ENCODE measurements around the gene PPP1R1B.
A peak's percentile ranks its signal among the peaks of the same experiment; 100 is the strongest.

Gene PPP1R1B

DNA sequence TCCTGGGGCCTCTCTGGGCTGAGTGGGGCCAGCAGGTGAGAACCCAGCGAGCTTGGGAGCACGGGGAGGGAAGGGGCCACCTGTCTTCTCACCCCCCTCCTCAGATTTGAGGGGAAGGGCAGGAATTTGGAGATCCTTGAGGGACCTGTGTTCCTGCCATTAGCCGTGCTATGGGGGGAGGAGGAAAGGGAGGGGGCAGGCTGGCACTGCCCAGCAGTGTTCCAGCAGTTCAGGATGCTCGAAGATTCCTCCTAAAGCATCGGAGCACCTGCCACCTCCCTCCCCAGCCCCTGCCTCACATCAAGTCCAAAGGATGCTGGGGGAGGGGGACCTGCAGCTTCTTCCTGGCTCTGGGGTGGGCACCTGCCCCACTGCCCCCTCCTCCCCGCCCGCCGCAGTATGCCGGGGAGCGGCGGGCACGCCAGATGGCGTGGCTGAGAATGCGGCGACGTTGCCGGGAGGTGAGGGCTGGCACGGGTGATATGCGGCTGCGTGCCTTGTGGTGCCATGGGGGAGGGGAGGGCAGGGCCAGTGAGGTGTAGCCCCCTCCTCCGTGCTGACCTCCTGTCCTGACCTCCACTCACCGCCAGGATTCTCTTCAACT, 14.4 kb upstream of the PPP1R1B start:
- Histone ChIP-seq H3K27me3 (ENCODE audit: control insufficient read depth, insufficient read depth, low read length) (peaks cover 50% of the 10 kb centered on the region), H3K9ac (ENCODE audit: low read length) (no peak overlapping the region), H3K4me1 (ENCODE audit: control insufficient read depth, insufficient read depth, low read length) (no peaks in the 10 kb centered on the region)

DNA sequence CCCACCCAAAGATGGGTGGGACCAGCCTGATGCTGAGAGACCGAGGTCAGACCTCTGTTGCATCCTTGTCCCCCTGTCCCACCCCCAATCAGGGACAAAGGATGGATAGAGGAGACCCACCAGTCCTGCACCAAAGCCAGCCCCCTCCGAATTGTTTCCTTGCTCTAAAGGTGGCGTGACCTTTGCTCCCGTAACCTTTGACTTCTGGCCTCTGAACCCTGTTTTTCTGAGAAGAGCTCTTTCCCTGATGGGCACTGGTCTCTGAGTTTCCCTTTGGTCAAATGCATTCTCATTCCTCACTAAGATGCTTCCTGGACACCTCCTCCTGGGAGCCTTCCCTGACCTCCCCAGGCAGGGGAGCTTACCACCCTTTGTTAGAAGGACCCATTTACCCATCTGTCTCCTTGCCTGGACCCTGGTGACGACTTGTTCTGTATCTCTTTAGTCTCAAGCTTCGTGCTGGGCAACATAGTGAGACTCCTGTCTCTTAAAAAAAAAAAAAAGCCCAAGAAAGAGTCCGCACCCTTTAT, 13.8 kb upstream of the PPP1R1B start:
- Histone ChIP-seq H3K4me1 (ENCODE audit: control insufficient read depth, insufficient read depth, low read length) (no peaks in the 10 kb centered on the region), H3K4me3 (ENCODE audit: low read length) (no peak overlapping the region), H3K9me3 (ENCODE audit: control insufficient read depth, low read length) (no peaks in the 10 kb centered on the region), H3K9ac (ENCODE audit: low read length) (no peak overlapping the region), H3K27me3 (ENCODE audit: control insufficient read depth, insufficient read depth, low read length) (peaks cover 43% of the 10 kb centered on the region), H3K36me3 (ENCODE audit: control insufficient read depth, insufficient read depth, low read length) (no peaks in the 10 kb centered on the region)

More for the DNA sequence above, 14.4 kb upstream of the PPP1R1B start:
- H3K9me3 ChIP-seq (ENCODE audit: control insufficient read depth, low read length) = no peaks in the 10 kb centered on the region
- H3K36me3 ChIP-seq (ENCODE audit: control insufficient read depth, insufficient read depth, low read length) = no peaks in the 10 kb centered on the region
- H3K4me3 ChIP-seq (ENCODE audit: low read length) = no peak overlapping the region

DNA sequence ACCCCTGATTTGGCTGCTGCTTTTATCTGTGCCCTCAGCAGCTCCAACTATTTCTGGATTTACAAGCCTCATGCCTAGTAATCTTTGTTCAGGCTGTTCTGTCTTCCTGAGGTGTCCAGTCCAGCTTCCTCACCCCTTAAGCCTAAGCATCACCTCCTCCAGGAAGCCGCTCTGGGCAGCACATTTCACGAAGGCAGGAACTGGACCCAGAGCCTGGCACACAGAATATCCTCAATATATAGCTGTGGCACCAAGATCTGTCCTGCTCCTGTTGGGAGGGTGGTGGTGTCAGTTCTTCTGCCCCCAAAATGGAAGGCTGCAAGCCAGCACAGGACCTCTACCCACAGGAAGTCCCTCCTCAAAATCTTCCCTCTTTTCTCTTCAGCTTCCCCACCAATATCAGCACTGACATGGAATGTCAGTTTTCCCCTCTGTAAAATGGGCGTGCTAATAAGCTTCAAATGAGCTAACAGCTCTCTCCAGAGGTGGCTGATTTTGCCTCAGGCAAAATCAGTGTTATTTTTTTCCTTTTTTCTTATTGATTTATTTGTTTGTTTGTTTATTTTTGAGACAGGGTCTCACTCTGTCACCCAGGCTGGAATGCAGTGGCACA, 12.1 kb upstream of the PPP1R1B start:
- no peaks in the 10 kb centered on the region for H3K36me3 ChIP-seq (ENCODE audit: control insufficient read depth, insufficient read depth, low read length)
- H3K9me3 ChIP-seq (ENCODE audit: control insufficient read depth, low read length) = no peaks in the 10 kb centered on the region
- H3K4me1 ChIP-seq (ENCODE audit: control insufficient read depth, insufficient read depth, low read length) = peaks cover 9% of the 10 kb centered on the region
- H3K27me3 ChIP-seq (ENCODE audit: control insufficient read depth, insufficient read depth, low read length) = peaks cover 27% of the 10 kb centered on the region
- H3K4me3 ChIP-seq (ENCODE audit: low read length) = no peak overlapping the region
- H3K9ac ChIP-seq (ENCODE audit: low read length) = no peak overlapping the region

- H3K9ac ChIP-seq (ENCODE audit: low read length) = no peak overlapping the region
- no peak overlapping the region for H3K4me3 ChIP-seq (ENCODE audit: low read length)
- no peaks in the 10 kb centered on the region for H3K36me3 ChIP-seq (ENCODE audit: control insufficient read depth, insufficient read depth, low read length)
- H3K4me1 ChIP-seq (ENCODE audit: control insufficient read depth, insufficient read depth, low read length) = peaks cover 9% of the 10 kb centered on the region
- peaks cover 23% of the 10 kb centered on the region for H3K27me3 ChIP-seq (ENCODE audit: control insufficient read depth, insufficient read depth, low read length)
- H3K9me3 ChIP-seq (ENCODE audit: control insufficient read depth, low read length) = no peaks in the 10 kb centered on the region
Measured at GRCh38 chr17:39615434-39615833, 11.3 kb upstream of the PPP1R1B start.

GRCh38 chr17:39617100-39617445, 9.7 kb upstream of the PPP1R1B start:
- Histone ChIP-seq H3K27me3 (ENCODE audit: control insufficient read depth, insufficient read depth, low read length) (peaks cover 21% of the 10 kb centered on the region), H3K4me3 (ENCODE audit: low read length) (no peak overlapping the region), H3K36me3 (ENCODE audit: control insufficient read depth, insufficient read depth, low read length) (no peaks in the 10 kb centered on the region), H3K9me3 (ENCODE audit: control insufficient read depth, low read length) (no peaks in the 10 kb centered on the region), H3K4me1 (ENCODE audit: control insufficient read depth, insufficient read depth, low read length) (peaks cover 12% of the 10 kb centered on the region), H3K9ac (ENCODE audit: low read length) (no peak overlapping the region)

DNA sequence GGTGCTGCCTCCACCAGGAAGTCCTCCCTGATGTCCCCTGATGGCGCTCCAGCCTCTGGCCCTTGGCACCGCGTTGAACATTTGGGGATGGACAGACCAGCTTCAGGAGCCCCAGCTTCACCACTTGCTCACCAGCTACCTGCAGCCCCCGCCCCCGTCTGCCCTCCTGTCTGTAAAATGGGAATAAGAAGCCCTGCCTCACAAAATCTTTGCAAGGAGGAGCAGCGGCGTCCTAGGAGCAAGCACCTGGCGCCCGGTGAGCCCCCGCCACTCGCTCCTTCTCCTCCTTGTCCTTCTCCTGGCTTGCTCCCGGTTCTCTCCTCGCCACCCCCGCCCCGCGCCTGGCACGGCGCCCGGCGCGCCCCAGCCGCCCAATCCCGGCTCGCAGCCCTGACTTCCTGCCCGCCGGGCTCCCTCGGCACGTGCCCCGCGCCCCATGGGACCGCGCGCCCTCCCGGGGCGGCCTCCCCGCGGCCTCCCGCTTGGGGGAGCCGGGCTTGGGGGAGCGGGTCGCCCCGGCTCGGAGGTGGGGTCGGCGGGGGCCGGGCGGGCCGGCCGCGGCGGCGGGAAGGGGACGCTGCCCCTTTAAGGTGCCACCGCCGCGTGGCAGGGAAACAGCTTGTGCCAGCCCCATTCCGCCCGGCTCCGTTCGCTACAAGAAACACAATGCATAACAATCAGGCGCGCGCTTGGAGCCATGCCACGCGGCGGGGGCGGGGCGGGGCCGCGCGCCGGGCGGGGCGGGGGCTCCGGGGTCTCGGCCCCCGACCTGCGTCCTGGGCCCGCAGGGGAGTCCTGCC, 9.1 kb upstream of the PPP1R1B start:
- peaks cover 14% of the 10 kb centered on the region for H3K4me1 ChIP-seq (ENCODE audit: control insufficient read depth, insufficient read depth, low read length)
- peak overlapping the region; percentile 68 for H3K9ac ChIP-seq (ENCODE audit: low read length)
- H3K36me3 ChIP-seq (ENCODE audit: control insufficient read depth, insufficient read depth, low read length) = no peaks in the 10 kb centered on the region
- H3K27me3 ChIP-seq (ENCODE audit: control insufficient read depth, insufficient read depth, low read length) = peaks cover 18% of the 10 kb centered on the region
- no peak overlapping the region for H3K4me3 ChIP-seq (ENCODE audit: low read length)
- H3K9me3 ChIP-seq (ENCODE audit: control insufficient read depth, low read length) = no peaks in the 10 kb centered on the region

DNA sequence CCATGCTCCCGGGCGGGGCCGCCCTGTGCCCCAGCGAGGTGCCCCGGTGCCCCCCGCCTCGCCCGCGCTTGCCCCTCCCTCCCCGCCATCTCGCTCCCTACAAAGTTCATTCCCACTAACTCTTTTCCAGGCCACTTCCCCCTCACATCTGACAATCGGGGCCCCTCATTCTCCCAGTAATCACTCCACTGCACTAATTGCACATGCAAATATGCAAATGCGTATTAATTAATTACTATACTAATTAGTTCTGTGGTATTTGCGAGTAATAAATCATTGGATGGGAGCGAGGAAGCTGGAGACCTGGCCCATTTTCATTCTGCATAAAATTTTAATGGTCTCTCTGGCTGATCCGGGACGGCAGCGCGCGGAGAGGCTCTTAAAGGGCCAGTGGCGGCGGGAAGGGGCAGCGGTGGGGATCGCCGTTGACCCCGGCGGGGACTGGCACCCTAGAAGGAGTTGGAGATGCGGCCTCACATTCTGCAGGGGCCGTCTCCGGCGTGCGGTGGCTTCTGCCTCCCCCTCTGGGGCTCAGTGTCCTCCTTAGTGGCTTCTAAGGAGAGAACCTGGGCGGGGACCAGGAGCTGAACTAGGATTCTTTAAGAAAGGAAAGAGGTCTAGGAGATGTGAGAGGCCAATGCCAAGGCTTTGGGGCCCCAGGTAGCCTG, 8.4 kb upstream of the PPP1R1B start:
- Histone ChIP-seq H3K4me1 (ENCODE audit: control insufficient read depth, insufficient read depth, low read length) (peaks cover 18% of the 10 kb centered on the region), H3K36me3 (ENCODE audit: control insufficient read depth, insufficient read depth, low read length) (no peaks in the 10 kb centered on the region), H3K4me3 (ENCODE audit: low read length) (peak overlapping the region; percentile 31), H3K9me3 (ENCODE audit: control insufficient read depth, low read length) (no peaks in the 10 kb centered on the region), H3K27me3 (ENCODE audit: control insufficient read depth, insufficient read depth, low read length) (peaks cover 11% of the 10 kb centered on the region), H3K9ac (ENCODE audit: low read length) (peak overlapping the region; percentile 68)

DNA sequence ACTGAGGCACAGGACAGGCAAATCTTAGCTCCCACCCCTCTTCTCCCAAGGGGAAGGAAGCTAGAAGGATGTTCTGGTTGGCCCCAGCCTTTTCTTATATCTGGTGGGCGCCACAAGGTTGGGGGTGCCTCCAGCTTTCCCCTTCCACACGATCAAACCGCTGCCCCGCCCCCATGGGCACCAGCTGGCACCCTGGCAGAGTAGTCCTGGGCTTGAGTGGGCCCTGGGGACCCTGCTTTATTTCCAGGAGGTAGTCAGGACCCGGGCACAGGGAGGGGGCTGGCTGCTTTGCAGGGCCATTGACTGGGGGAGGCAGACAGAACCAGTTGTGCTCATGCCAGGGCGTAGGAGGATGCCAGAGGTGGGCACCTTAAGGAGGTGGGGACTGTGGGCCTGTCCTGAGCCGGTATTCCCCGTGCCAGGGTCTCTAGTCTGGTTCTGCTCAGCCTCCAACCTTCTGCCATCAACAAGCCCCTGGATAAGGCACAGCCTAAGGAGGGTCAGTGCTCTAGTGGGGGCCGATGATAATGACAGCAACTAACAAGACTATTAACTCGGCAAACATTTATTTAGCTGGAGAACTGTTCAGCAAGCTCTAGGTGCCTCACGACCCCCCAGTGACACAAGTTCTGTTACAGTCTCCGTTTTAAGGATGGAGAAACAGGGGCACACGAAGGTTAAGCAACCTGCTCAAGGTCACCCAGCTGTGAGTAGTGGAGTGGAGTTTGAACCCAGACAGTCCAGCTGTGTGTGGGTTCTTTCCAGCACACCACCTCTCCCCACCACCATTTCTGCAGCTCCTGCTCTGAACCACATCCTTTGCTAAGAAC, 7.6 kb upstream of the PPP1R1B start:
- Histone ChIP-seq H3K36me3 (ENCODE audit: control insufficient read depth, insufficient read depth, low read length) (no peaks in the 10 kb centered on the region), H3K4me1 (ENCODE audit: control insufficient read depth, insufficient read depth, low read length) (peaks cover 24% of the 10 kb centered on the region), H3K9ac (ENCODE audit: low read length) (peak overlapping the region; percentile 68), H3K4me3 (ENCODE audit: low read length) (peak overlapping the region; percentile 31), H3K27me3 (ENCODE audit: control insufficient read depth, insufficient read depth, low read length) (peaks cover 7% of the 10 kb centered on the region), H3K9me3 (ENCODE audit: control insufficient read depth, low read length) (no peaks in the 10 kb centered on the region)

GRCh38 chr17:39619786-39620101, 7.0 kb upstream of the PPP1R1B start:
- Histone ChIP-seq H3K9ac (ENCODE audit: low read length) (no peak overlapping the region), H3K4me3 (ENCODE audit: low read length) (no peak overlapping the region), H3K9me3 (ENCODE audit: control insufficient read depth, low read length) (no peaks in the 10 kb centered on the region), H3K4me1 (ENCODE audit: control insufficient read depth, insufficient read depth, low read length) (peaks cover 27% of the 10 kb centered on the region), H3K36me3 (ENCODE audit: control insufficient read depth, insufficient read depth, low read length) (no peaks in the 10 kb centered on the region), H3K27me3 (ENCODE audit: control insufficient read depth, insufficient read depth, low read length) (peaks cover 7% of the 10 kb centered on the region)

- no peaks in the 10 kb centered on the region for H3K9me3 ChIP-seq (ENCODE audit: control insufficient read depth, low read length)
- H3K9ac ChIP-seq (ENCODE audit: low read length) = no peak overlapping the region
- H3K27me3 ChIP-seq (ENCODE audit: control insufficient read depth, insufficient read depth, low read length) = peaks cover 16% of the 10 kb centered on the region
- no peaks in the 10 kb centered on the region for H3K36me3 ChIP-seq (ENCODE audit: control insufficient read depth, insufficient read depth, low read length)
- peaks cover 47% of the 10 kb centered on the region for H3K4me1 ChIP-seq (ENCODE audit: control insufficient read depth, insufficient read depth, low read length)
- H3K4me3 ChIP-seq (ENCODE audit: low read length) = no peak overlapping the region
Measured at GRCh38 chr17:39621523-39622379, 5.0 kb upstream of the PPP1R1B start.
